Thoracic aorta (tissue), 2 donors: ENCODE results near the gene MRPS22. TPM values are rescaled to one million over a fixed set of nuclear protein-coding genes. Genes with fewer than 3 reads are reported as not detected.

Experiments
- ATAC-seq: fragments of 150-250 bp; one replicate; pipeline ENCODE4 v1.8.0; 2017; ENCODE audit warnings: low read depth; ENCODE audit not compliant: insufficient number of reproducible peaks, low FRiP score
- DNase-seq: peaks from one replicate; pipeline ENCODE4 v3.0.0-alpha.2; 2020; ENCODE audit warnings: low spot score
- H3K27ac ChIP-seq, 2 donors: fragments of 200-600 bp; sonication (generic); 1 replicate in 1 of 2; 2 replicates in 1 of 2; pipeline ENCODE4 v1.5.1; 2016; ENCODE audit warnings: mild to moderate bottlenecking in 2 of 2, moderate library complexity in 2 of 2
- H3K27me3 ChIP-seq: fragments of 200-600 bp; sonication (generic); replicated peaks from 2 replicates; pipeline ENCODE4 v1.6.0; 2016; ENCODE audit warnings: mild to moderate bottlenecking; ENCODE audit not compliant: insufficient read depth
- H3K36me3 ChIP-seq: fragments of 200-600 bp; sonication (generic); one replicate; pipeline ENCODE4 v1.5.1; 2016
- H3K4me1 ChIP-seq, 2 donors: fragments of 200-600 bp; sonication (generic); 1 replicate in 1 of 2; 2 replicates in 1 of 2; pipeline versions ENCODE4 v1.5.1 to v1.6.0; 2016; ENCODE audit warnings: low read depth in 2 of 2, mild to moderate bottlenecking in 1 of 2; ENCODE audit not compliant: control insufficient read depth in 1 of 2
- H3K4me3 ChIP-seq: fragments of 200-600 bp; sonication (generic); 2 replicates; pipeline ENCODE4 v1.5.1; 2016; ENCODE audit warnings: mild to moderate bottlenecking
- H3K9me3 ChIP-seq: fragments of 200-600 bp; sonication (generic); 2 replicates; pipeline ENCODE4 v1.5.1; 2016
- total RNA-seq, 2 donors: library from RNA; depleted of rRNA; stranded (reverse); fragments of >200 nt; gene quantifications; one replicate each; pipeline versions ENCODE4 v1.1.0 to v1.2.3, GENCODE V29; 2016
- TF ChIP-seq, protein P1 (sequence below): fragments of 200-600 bp; sonication (generic); IDR thresholded peaks from one replicate; pipeline ENCODE4 v1.5.1; 2019; ENCODE audit warnings: antibody characterized with exemption

MRPS22 gene
- total RNA-seq, 2 donors from 2014 or later: 21.3 to 32.2 TPM

DNA sequence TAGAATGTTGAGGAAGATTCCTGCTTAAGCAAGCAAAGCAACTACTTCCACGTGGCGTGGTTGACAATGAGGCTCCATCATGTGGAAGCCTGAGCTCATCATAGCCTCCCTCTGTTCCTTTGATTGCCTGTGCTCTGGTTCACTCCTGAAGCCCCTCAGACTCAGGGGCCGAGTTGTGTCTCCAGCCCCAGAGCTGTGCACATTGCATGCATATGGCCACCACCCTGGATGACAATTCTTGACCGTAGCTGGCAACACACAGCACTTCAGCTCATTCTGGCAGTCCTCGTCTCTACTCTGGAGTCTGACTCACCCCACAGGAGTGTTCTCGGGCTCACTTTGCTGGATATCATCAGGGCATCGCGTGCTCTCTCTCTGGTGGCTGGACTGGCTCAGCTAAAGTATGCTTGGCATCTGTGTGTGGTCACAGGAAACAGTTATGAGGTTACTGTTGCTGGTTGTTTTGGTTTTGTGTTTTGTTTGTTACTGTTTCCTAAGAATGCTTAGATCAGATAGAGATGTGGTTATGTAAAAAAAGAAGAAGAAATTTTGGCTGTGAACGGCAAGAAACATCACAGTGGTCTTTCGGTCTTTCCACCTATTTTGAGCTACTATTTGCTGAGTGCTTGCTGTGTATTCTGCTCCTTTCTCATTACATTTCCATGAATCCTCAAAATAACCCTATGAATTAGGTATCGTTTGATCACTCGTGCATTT is 41.6 kb upstream of the MRPS22 start:
- TF ChIP-seq, protein P1, sequence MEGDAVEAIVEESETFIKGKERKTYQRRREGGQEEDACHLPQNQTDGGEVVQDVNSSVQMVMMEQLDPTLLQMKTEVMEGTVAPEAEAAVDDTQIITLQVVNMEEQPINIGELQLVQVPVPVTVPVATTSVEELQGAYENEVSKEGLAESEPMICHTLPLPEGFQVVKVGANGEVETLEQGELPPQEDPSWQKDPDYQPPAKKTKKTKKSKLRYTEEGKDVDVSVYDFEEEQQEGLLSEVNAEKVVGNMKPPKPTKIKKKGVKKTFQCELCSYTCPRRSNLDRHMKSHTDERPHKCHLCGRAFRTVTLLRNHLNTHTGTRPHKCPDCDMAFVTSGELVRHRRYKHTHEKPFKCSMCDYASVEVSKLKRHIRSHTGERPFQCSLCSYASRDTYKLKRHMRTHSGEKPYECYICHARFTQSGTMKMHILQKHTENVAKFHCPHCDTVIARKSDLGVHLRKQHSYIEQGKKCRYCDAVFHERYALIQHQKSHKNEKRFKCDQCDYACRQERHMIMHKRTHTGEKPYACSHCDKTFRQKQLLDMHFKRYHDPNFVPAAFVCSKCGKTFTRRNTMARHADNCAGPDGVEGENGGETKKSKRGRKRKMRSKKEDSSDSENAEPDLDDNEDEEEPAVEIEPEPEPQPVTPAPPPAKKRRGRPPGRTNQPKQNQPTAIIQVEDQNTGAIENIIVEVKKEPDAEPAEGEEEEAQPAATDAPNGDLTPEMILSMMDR: no peak
- no peak overlapping the region for H3K4me3 ChIP-seq
- H3K27me3 ChIP-seq: no peaks in the 10 kb centered on the region
- H3K4me1 ChIP-seq: no peaks in the 10 kb centered on the region
- no peak overlapping the region for H3K27ac ChIP-seq
- H3K36me3 ChIP-seq: no peaks in the 10 kb centered on the region
- ATAC-seq (peak; percentile 48), DNase-seq (no peak)
- H3K9me3 ChIP-seq: no peaks in the 10 kb centered on the region

DNA sequence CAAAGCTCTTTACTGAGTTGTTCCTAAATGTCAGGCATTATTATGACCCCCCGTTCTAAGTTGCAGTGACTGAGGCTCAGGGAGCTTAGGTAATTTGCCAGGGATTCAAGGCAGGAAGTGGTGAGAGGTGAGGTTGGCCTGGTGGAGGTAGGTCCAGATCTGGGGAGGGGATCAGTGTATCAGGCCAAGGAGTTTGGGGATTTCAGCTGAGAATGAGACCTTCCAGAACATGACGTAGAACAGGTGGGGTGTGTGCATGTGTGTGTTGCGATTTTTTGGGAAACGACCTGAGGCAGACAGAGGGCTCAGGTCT is 41.1 kb upstream of the MRPS22 start:
- TF ChIP-seq, protein P1: no peak
- ATAC-seq: no peak
- no peaks in the 10 kb centered on the region for H3K9me3 ChIP-seq
- H3K36me3 ChIP-seq: no peaks in the 10 kb centered on the region
- H3K27me3 ChIP-seq: no peaks in the 10 kb centered on the region
- no peak for DNase-seq
- no peak overlapping the region for H3K27ac ChIP-seq
- H3K4me1 ChIP-seq: no peaks in the 10 kb centered on the region
- no peak overlapping the region for H3K4me3 ChIP-seq

DNA sequence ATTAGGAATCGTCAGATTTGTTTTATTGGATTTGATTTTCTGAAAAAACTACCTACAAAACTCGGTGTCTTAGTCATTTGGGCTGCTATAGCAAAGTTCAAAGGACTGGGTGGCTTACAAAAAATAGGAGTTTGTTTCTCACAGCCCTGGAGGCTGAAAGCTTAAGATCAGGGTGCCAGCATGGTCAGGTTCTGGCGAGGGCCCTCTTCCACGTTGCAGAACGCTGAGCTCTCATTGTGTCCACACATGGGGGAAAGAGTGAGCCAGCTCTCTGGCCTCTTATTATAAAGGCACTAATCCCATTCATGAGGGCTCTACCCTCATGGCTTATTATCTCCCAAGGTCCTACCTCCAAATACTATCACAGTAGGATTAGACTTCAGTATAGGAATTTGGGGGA is 40.6 kb upstream of the MRPS22 start:
- Histone ChIP-seq H3K27me3 (no peaks in the 10 kb centered on the region), H3K27ac (no peak overlapping the region), H3K36me3 (no peaks in the 10 kb centered on the region), H3K4me1 (no peaks in the 10 kb centered on the region), H3K9me3 (no peaks in the 10 kb centered on the region), H3K4me3 (no peak overlapping the region)
- TF ChIP-seq, protein P1: no peak
- DNase-seq (no peak), ATAC-seq (no peak)

DNA sequence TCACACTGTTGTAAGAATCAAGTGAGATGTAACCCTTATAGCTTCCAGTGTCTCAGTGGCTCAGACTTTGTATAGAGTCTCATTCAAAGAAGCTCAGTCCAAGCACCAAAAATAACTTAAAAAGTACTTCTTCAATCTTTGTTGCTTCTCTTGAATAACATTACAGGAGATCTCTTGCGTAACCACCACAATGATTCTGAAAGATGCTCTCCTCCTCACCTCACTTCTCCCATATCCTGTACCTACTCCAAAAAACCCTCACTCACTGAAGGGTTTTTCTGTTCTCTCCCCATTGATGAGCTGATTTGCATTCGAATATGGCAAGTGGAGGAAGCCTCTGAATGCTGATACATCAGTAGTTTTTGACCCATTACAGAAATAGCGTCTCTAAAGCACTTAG is 39.4 kb upstream of the MRPS22 start:
- Histone ChIP-seq H3K9me3 (no peaks in the 10 kb centered on the region), H3K36me3 (no peaks in the 10 kb centered on the region), H3K27ac (no peak overlapping the region), H3K4me1 (no peaks in the 10 kb centered on the region), H3K4me3 (no peak overlapping the region), H3K27me3 (no peaks in the 10 kb centered on the region)
- no peak for DNase-seq
- TF ChIP-seq, protein P1: no peak
- no peak for ATAC-seq

DNA sequence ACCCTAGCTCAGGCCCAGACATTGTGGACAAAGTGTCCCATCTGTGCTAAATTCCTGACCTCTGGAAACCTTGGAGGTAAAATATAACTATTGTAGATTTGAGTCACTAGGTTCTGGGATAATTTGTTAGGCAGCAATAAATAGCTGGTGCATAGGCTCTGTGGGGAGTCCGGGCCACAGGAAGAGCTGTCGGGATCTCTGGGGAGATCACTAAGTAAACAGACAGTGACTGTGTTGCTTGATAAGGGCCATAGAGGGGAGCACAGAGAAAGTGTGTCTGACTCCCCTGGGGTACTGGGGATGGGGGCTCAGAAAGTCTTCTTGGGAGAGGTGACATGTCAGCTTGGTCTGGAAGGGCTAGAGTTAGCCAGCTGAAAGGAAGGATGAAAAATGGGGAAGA is 37.7 kb upstream of the MRPS22 start:
- ATAC-seq: no peak
- Histone ChIP-seq H3K9me3 (no peaks in the 10 kb centered on the region), H3K4me1 (no peaks in the 10 kb centered on the region), H3K4me3 (no peak overlapping the region), H3K27me3 (no peaks in the 10 kb centered on the region), H3K27ac (no peak overlapping the region), H3K36me3 (no peaks in the 10 kb centered on the region)
- DNase-seq: no peak
- TF ChIP-seq, protein P1: no peak
